Measurements from ENCODE around the gene SLC22A4.
A peak's percentile ranks its signal among the peaks of the same experiment; 100 is the strongest.

SLC22A4 gene

DNA sequence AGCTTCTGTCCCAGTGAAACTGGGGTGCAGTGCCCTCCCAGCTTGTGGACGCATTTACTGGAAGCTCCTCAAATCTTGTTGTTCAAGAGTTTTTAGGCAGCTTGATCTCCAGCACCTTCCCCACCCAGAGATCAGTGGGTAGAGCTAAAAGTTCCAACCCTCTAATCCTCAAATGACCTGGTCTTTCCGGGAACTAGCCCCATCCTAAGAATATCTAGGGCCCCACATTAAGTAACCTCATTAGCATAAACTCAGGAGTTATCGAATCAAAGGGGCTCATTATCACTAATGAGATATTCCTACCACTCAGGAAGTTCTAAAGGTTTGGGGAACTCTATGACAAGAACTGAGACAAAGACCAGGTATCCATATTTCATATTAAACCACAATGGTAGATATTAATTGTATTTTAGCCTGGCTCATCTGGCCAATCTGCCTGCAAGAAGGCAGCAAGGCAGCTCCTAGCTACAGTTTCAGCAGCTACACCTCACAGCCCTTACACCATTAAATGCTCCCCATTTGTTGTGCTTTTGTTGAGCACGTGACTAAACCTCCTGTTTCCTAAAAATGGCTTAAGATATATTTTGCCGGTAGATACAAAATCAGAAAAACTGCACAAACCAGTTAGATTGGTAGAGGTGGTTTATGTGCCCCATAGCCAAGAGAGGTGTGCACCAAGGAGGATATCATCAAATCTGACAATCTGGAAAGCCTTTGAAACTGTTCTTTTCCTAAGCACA is 50.8 kb downstream of the SLC22A4 start:
- DNase-seq: no peak

DNA sequence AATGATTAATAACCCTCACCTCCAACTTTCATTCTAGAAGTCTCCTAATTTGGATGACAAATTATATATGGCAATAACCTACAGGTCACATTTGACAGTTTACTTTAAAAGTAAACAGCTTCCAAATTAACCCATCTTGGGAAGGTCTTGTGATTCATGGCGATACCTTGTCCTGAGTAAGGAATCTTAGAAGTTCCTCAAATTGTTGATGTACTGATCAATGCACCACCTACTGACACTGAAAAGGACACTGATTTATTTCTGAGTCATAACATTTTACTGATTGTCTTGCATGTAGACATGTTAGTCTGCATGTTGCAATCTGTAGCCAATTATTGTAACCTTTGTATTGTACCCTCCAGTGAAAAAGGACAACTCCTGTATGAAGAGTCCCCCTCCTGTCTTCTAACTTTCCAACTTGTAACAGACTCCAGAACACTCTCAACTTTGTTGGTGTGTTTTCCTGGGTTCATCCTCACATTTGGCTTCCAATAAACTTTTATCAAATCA is 59.3 kb downstream of the SLC22A4 start:
- no peak for DNase-seq

DNA sequence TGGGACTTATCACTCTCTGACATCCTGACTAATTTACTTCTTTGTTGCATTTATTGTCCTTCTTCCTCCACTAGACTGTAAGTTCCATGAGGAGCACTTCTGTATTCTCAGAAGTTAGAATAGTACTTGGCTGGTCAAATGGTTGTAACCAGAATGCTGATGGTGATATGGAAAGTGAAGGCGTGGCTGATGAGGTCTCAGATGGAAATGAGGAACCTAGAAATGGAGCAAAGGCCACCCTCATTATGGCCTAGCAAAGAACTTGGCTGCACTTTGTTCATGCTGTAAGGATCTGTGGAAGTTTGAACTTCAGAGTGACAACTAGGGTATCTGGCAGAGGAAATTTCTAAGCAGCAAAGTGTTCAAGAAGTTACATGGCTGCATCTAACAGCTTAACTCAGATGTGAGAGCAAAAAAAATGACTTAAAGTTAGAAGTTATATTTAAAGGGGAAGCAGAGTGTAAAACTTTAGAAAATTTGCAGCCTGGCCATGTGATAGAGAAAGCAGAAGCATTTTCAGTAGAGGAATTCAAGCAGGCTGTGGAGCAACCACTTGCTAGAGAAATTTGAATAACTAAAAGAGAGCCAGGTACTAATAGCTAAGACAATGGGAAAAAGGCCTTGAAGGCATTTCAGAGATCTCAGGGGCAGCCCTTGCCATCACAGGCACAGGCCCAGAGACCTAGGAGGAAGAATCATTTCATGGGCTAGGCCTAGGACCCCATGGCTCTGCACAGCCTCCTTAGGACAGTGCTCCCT is 60.4 kb downstream of the SLC22A4 start:
- DNase-seq: no peak

DNA sequence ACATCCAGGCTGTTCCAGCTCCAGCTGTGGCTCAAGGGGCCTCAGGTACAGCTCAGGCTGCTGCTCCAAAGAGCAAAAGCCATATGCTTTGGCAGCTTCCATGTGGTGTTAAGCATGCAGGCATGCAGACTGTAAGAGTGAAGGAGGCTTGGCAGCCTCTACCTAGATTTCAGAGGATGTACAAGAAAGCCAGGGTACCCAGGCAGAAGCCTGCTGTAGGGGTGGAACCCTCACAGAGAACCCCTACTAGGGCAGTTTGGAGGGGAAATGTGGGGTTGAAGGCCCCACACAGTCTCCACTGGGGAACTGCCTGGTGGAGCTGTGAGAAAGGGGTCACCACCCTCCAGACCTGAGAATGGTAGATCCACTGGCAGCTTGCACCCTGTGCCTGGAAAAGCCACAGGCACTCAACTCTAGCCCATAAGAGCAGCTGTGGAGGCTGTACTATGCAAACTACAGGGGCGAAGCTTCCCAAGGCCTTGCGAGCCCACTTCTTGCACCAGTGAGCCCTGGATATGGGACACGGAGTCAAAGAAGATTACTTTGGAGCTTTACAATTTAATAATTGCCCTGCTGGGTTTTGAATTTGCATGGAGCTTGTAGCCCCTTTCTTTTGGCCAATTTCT is 61.1 kb downstream of the SLC22A4 start:
- DNase-seq: no peak

DNA sequence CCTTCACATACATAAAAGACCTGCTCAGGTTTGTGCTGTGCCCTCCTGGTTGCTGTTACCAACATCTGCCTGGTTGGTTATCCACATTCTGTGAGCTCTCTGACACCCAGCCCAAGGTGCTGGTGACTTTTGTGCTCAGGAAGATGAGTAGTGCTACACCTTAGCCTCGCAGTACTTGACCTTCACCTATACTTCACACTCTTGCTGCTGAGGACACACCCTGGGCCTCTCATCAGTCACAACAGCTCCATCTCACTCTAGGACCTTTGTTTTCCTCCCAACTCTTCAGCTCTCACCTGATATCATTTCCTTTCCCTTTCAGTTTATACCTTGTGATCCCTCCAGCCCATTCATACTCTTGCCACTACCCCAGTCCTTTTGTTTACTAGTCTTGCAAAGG is 64.6 kb downstream of the SLC22A4 start:
- DNase-seq: no peak

DNA sequence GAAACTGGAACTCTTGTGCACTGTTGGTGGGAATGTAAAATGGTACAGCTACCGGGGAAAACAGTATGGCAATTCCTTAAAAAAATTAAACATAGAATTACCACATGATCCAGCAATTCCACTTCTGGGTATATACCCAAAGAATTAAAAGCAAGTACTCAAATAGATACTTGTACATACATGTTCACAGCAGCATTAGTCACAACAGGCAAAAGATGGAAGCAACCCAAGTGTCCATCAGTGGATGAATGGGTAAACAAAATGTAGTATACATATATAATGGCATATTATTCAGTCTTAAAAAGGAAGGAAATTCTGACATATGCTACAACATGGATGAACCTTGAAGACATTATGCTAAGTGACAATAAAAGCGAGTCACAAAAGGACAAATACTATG is 67.9 kb downstream of the SLC22A4 start:
- DNase-seq: no peak

DNA sequence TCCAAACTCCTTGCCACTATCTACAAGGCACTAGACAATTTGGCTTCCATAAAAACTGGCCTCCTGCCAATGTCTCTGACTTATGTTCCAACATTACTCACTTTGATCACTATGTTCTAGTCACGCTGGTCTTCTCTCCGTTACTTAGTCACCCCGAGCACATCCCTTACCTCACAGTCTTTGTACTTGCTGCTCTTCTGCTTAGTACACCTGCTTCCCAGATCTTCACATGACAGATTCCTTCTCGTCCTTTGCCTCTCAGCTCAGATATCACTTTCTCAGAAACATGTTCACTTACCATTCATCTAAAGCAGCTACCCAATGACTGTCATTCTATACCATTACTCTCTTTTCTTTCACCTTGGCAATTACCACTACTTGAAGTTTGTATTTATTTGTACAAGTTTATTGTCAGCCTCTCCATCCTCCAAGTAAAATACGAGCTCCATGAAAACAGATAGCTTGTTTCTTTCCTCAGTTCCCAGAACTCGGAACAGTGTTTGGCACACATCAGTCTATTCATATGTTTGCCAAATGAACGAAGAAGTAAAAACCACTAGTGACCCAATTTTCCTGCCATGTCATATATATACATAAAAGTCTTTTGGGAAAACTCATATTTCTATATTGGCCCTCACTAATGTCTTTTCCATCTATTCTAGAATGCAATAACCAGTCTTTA is 69.4 kb downstream of the SLC22A4 start:
- peak; percentile 53 for DNase-seq

DNA sequence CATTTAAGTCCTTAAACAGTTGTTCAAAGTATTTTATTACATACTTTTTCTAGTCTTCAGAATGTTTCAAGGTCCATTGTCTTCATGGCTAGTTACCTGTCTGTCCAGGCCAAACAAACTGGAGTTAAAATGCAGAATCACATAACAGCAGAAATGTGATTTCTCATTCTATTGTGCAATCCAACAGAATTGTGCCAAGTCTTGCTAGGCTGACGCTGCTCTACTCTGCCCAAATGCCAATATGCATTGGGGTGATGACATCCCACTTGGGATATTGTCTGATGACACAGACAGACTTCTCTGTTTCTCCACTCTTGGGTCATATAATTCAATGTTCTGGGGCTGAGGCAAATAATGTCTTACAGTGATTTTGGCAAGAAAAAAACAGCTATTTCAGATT is 70.1 kb downstream of the SLC22A4 start:
- no peak for DNase-seq

DNA sequence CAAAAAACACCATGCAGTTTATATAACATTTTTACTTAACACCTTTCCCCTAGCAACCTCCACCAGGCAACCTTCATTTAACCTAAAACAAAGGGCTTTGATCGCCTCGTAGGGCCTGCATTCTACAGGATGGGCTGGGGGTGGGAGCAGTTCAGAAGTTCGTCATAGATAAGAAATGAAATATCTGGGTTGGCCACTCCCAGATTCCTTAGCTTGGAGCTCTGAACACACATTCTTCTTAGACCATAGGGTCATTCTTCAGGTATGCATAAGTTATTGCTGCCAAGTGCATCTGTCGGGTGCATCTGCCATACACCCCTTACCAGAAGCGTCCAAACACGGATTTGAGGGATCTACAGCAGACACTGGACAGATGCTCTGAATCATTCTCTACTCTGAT is 71.0 kb downstream of the SLC22A4 start:
- peak; percentile 16 for DNase-seq

DNA sequence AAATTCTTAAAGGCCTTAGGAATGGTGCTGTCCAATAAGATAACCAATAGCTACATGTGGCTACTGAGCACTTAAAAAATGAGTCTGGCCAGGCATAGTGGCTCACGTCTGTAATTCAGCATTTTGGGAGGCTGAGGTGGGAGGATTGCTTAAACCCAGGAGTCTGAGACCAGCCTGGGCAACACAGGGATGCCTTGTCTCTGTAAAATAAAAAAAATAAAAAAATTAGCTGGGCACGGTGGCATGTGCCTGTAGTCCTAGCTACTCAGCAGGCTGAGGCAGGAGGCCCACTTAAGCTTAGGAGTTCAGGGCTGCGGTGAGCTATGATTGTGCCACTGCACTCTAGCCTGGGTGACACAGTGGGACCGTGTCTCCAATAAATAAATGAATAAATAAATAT is 74.0 kb downstream of the SLC22A4 start:
- DNase-seq: no peak

DNA sequence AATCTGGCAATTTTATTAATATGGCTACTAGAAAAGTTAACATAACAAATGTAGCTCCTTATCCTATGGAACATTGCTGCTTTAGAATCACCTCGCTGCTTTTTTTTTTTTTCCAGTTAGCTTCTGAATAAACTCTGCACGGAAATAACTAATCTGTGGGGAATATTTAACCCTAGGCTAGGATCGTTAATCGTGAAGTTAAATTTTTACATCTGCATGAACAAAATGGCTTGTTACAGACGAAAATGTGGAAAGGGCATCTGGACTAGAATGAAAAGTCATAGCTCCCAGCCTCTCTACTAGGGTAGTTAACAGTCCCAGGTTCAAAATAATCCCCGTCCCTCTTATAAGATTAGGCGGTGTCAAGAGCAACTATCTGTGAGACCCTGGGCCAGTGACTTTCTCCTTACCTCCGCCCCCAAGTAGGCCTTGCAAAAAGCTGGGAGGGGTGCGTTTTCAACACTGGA is 74.8 kb downstream of the SLC22A4 start:
- DNase-seq: no peak

DNA sequence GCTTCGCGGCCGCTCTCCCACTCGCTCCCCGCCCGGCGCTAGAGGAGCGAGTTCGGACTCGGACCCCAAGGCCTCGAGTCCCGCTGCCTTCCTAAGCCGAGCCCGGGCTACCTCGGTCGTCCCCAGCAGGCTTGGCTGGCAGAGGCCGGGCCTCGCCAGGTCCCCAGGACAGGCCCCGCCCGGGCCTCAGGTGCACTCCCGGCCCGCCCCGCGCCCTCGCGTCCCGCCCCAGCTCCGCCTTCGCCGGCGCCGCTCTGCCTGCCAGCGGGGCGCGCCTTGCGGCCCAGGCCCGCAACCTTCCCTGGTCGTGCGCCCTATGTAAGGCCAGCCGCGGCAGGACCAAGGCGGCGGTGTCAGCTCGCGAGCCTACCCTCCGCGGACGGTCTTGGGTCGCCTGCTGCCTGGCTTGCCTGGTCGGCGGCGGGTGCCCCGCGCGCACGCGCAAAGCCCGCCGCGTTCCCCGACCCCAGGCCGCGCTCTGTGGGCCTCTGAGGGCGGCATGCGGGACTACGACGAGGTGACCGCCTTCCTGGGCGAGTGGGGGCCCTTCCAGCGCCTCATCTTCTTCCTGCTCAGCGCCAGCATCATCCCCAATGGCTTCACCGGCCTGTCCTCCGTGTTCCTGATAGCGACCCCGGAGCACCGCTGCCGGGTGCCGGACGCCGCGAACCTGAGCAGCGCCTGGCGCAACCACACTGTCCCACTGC is 75.4 kb downstream of the SLC22A4 start, which contains the start of gene SLC22A5:
SLC22A5 (plus strand) TSS at position 237 of the 707 bp plus-strand sequence; CDS start at position 500, 263 bp downstream.
- DNase-seq: peak; percentile 46

DNA sequence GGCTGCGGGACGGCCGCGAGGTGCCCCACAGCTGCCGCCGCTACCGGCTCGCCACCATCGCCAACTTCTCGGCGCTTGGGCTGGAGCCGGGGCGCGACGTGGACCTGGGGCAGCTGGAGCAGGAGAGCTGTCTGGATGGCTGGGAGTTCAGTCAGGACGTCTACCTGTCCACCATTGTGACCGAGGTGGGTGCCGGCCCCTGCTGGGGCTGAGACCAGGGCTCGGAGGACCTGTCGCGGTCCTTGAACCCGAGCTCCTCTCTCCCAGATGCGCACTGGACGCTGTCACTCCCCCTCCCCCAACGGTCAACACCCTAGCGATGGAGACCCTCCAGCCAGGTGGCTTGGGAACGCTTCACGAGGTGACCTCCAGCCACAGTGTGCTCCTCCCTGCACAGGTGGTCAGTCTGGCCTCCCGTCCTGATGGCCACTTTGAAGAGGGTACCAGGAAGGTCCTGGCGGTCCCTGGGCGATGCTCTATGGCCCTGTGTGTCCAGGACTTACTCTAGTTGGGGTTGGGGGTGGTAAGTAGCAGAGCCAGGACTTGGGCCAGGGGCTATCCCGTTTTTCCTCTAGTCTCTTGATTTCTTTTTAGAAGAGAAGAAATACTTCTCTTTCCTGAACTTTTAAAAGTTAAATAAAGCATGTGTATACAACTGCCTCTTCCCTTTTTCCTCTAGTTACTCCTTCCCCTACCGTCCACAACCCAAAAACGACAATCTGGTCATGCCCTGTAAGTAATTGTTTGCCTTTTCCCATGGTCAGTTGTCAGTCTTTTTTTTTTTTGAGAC is 76.2 kb downstream of the SLC22A4 start:
- no peak for DNase-seq

DNA sequence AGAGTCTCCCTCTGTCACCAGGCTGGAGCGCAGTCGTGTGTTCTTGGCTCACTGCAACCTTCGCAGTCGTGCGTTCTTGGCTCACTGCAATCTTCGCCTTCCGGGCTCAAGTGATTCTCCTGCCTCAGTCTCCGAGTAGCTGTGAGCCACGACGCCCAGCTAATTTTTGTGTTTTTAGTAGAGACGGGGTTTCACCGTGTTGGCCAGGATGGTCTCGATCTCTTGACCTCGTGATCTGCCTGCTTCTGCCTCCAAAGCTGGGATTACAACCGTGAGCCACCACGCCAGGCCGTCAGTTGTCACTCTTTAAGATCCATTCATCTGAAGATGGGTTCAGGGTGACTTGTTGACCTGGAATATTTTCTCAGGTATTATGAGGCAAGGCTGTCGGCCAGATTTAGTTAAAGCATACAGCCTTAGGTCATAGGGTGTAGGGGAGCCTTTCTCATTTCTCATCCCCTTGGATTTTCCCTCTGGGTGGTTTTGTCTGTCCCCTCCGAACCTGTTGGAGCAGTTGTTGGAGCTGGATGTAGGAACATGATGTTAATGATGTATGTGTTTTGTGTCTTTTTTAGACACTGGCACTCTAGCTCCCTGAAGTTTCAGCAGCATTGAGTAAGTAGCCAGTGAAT is 76.9 kb downstream of the SLC22A4 start:
- DNase-seq: no peak

DNA sequence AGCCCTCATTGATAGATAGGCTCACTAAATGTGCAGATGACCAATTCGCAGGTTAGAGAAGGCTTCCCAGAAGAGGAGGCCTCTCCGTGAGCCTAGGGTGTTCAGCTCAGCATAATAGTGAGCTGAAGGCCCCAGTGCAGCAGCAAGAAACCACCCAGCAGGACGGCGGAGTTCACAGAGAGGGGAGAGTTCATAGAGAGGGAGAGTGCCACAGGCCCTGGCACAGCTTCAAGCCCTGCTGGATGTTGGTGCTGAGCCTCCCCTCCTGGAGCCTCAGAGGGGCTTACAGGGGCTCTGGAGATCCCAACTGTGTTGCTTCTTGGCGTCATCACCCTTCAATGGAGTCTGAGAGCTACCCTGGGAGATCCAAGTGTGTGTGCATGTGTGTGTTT is 77.4 kb downstream of the SLC22A4 start:
- no peak for DNase-seq

DNA sequence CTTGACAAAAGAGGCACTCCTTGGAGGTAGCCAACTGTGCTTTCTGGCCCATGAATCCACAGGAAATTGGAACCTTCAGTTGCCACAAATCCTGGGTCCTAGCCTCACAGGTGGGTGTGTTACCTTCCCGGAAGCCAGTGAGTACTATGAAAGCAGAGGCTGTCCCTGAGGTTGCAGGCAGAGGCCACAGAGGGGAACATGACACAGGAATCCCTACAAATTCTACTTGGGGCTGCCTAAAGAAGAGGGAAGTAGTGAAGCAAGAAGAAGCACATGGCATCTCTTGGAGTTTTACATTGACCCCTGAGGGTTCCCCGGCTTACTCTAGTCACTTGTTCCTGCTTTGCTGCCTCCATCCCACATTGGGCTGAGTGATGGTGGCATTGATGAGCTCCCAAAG is 77.9 kb downstream of the SLC22A4 start:
- DNase-seq: no peak

DNA sequence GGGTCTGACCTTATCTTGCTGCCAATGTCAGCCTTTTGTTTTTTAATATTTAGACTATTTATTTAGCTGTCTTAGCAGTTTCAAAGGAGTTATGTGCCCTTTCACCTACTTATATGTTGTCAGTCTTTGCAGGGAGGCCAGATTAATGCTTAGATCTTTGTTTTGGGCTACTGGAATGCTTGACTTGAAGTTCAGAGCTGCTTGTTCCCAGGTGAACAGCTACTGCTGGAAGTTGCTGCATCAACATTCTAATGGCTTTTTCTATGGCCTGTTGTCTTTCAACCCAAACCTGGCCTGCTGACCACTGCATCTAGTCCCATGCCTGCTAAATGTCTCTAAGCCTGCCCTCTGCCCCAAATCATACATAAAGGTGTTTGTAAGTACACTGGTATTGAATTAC is 78.3 kb downstream of the SLC22A4 start:
- no peak for DNase-seq

DNA sequence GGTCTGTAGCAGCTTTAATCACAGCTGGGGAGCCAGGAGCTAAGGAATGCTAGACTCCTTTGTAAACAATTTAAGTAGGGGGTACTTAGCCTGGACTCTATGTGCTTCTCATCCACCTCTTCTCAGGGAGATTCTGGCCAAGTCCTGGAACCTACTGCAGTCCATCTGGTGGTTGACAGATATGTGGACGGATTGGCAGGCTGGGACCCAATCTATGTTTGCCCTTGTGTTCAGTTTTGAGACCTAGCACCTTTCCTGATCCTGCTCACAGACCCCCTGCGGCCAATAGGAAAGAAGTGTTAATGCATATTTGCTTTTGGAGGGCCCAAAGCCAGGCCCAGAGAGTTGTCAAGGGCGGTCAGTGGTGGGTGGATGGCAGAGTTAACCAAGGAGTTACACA is 81.8 kb downstream of the SLC22A4 start:
- no peak for DNase-seq

DNA sequence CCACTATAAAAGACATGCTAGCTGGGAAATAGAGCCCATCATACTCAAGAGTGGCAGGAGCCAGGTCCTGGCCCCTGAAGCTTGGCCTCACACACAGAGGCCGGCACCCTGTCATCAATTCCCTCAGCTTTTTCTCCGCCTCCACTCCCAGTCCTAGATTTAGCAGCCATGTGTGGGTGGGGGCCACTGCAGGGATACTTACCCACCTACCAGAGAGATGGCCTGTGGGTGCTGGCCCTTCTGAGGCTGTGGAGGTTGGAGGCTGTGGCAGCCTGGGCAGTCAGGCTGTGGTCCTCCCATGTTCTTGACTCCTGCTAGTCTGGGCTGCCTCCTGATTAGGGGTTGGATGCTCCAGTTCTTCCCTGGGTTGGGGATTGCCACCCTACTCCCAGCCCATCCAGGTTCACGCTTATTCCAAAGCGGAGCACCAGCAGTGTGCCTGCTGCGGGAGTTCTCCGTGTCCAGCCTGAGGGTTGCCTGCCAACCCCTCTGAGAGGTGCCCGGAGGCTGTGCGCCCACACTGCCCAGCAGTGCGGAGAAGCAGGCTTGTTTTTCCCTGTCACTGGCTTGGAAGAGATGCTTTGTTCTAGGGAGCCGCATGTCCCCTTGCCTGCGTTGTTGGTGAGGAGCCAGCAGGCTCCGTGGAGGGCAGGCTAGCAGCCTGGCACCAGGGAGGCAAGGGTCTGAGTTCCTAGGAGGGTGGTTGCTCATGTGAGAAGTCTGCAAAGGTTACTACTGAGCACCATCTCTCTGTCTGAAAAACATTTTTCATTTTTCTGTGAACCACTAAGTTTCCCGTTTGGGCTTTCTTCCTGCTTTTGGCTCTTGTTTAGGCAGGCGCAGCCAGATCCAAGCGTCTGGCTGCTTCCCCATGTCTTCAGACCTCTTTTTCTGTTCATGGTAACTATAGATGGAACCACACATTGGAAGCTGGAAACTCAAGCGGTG is 82.8 kb downstream of the SLC22A4 start:
- no peak for DNase-seq

DNA sequence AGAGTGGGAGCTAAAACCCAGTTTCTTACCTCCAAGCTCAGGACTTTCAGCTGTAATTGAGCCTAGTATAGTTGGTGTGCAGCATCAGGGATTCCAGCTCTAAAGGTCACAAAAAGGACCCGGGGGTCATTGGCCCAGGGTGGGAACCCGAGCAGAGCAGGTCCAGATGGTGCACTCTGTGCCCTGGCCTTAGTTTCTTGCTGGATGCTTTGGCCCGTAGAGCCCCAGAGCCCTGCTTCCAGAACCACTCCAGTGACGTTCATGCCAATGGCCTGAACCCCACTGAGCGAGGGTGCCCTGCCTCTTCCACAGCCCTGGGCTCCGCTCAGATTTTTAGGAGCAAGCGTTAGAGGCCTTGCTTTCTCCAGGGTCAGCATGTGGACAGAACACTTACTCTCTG is 83.5 kb downstream of the SLC22A4 start:
- DNase-seq: no peak

All from T1000 (cell line).